Activated CD4-positive, CD25-positive, alpha-beta regulatory T cell treated with anti-CD3 and anti-CD28 coated beads, Interleukin-2, amount 50 U/mL, for 24 hours (primary cell): Measurements from ENCODE around the gene NIM1K.
A peak's percentile ranks its signal among the peaks of the same experiment; 100 is the strongest.
"Not testable (repeated sequence)": the region's sequence is repeated elsewhere in the genome, so short reads cannot be mapped to it uniquely, and the experiment has no call there.

Source experiments
- ATAC-seq, 2 donors: fragments of 150-1000 bp; cut with Tn5 transposase; one replicate each; pipeline ENCODE4 v1.10.0; 2021; ENCODE audit warnings: mild to moderate bottlenecking in 1 of 2, moderate library complexity in 1 of 2

NIM1K gene

GRCh38 chr5:43190755-43191603, 1.0 kb upstream of the NIM1K start:
- ATAC-seq, result no peak

GRCh38 chr5:43192558-43193180, 644 bp downstream of the NIM1K start:
- peak; percentile 7 to 17 for ATAC-seq

GRCh38 chr5:43193181-43193893, 1.3 kb downstream of the NIM1K start:
- peak; percentile 87 to 92 for ATAC-seq

GRCh38 chr5:43193894-43194265, 1.9 kb downstream of the NIM1K start:
- ATAC-seq, result no peak

GRCh38 chr5:43195670-43196265, 3.7 kb downstream of the NIM1K start:
- no peak for ATAC-seq

- ATAC-seq, result no peak
Observed at GRCh38 chr5:43197535-43197934, 5.5 kb downstream of the NIM1K start.

- not testable (repeated sequence) for ATAC-seq
Observed at GRCh38 chr5:43201442-43201841, 9.4 kb downstream of the NIM1K start.

- ATAC-seq, result no peak
Observed at GRCh38 chr5:43202380-43202779, 10.4 kb downstream of the NIM1K start.

GRCh38 chr5:43203373-43203772, 11.3 kb downstream of the NIM1K start:
- ATAC-seq, result no peak

GRCh38 chr5:43204958-43205357, 12.9 kb downstream of the NIM1K start:
- no peak for ATAC-seq

- no peak for ATAC-seq
Observed at GRCh38 chr5:43207601-43208000, 15.6 kb downstream of the NIM1K start.

GRCh38 chr5:43208658-43209057, 16.6 kb downstream of the NIM1K start:
- ATAC-seq, result no peak

- no peak for ATAC-seq
Observed at GRCh38 chr5:43209060-43209459, 17.0 kb downstream of the NIM1K start.

GRCh38 chr5:43209833-43210232, 17.8 kb downstream of the NIM1K start:
- ATAC-seq, result no peak

- no peak for ATAC-seq
Observed at GRCh38 chr5:43210570-43210969, 18.5 kb downstream of the NIM1K start.

GRCh38 chr5:43213951-43214350, 21.9 kb downstream of the NIM1K start:
- no peak for ATAC-seq

- no peak for ATAC-seq
Observed at GRCh38 chr5:43215073-43215631, 23.1 kb downstream of the NIM1K start.

- ATAC-seq, result no peak
Observed at GRCh38 chr5:43216941-43217340, 24.9 kb downstream of the NIM1K start.

- ATAC-seq, result no peak
Observed at GRCh38 chr5:43219120-43219519, 27.1 kb downstream of the NIM1K start.

GRCh38 chr5:43221502-43221901, 29.5 kb downstream of the NIM1K start:
- no peak for ATAC-seq

- ATAC-seq, result no peak
Observed at GRCh38 chr5:43225649-43226245, 33.7 kb downstream of the NIM1K start.

GRCh38 chr5:43227655-43228054, 35.6 kb downstream of the NIM1K start:
- ATAC-seq, result no peak

GRCh38 chr5:43230707-43231106, 38.7 kb downstream of the NIM1K start:
- no peak for ATAC-seq
